Stomach (tissue), 9 donors: Measurements from ENCODE around the gene TACC3. TPM values are rescaled to one million over a fixed set of nuclear protein-coding genes. Genes with fewer than 3 reads are reported as not detected.

Experiments used
- DNase-seq, 2 donors: peaks; one replicate each; pipeline versions ENCODE4 v3.0.0 to v3.0.0-alpha.2; 2013 to 2019
- H3K27ac ChIP-seq, 5 donors: fragments of 200-600 bp in 4 of 5; sonication (generic) in 4 of 5; one replicate each; pipeline ENCODE4 v1.5.1; 2013 to 2019; ENCODE audit warnings: mild to moderate bottlenecking in 1 of 5, moderate library complexity in 1 of 5
- H3K27me3 ChIP-seq, 3 donors: fragments of 200-600 bp; sonication (generic); one replicate each; pipeline ENCODE4 v1.5.1; 2017 to 2019; ENCODE audit warnings: mixed run types in 1 of 3
- H3K36me3 ChIP-seq, 4 donors: fragments of 200-600 bp; sonication (generic); 1 replicate in 3 of 4; 2 replicates in 1 of 4; pipeline ENCODE4 v1.5.1; 2016 to 2019
- H3K4me1 ChIP-seq, 4 donors: fragments of 200-600 bp; sonication (generic); one replicate each; pipeline ENCODE4 v1.5.1; 2016 to 2019
- H3K4me3 ChIP-seq, 4 donors: fragments of 200-600 bp; sonication (generic) in 3 of 4; one replicate each; pipeline ENCODE4 v1.5.1; 2016 to 2019; ENCODE audit warnings: mild to moderate bottlenecking in 1 of 4
- H3K9me3 ChIP-seq, 4 donors: fragments of 200-600 bp; sonication (generic); one replicate each; pipeline ENCODE4 v1.5.1; 2016 to 2019
- EP300 ChIP-seq: sonication (generic); formaldehyde crosslinking; IDR thresholded peaks from one replicate; pipeline ENCODE4 v1.6.1; 2017; ENCODE audit warnings: antibody characterized with exemption
- POLR2A ChIP-seq, 4 donors: fragments of 450-650 bp; IDR thresholded peaks; one replicate each; pipeline ENCODE4 v1.6.1; 2016; ENCODE audit warnings: antibody characterized with exemption in 4 of 4, control low read depth in 2 of 4, mild to moderate bottlenecking in 1 of 4, moderate library complexity in 1 of 4
- POLR2AphosphoS5 ChIP-seq, 3 donors: sonication (generic); formaldehyde crosslinking; IDR thresholded peaks; one replicate each; pipeline ENCODE4 v1.6.1; 2016; ENCODE audit warnings: antibody characterized with exemption in 3 of 3
- WGBS, 5 donors: extraction: QIAGEN DNeasy Blood & Tissue Kit in 3 of 5; methylation state at CpG; one replicate each; pipeline versions ENCODE4 v1.1.5 to v1.1.7; 2013 to 2018; 5-methylcytosine and 5-hydroxymethylcytosine counted together
- intact Hi-C: fragments of 100-400 bp; cut with DNase I; formaldehyde crosslinking; loops from one replicate; pipeline ENCODE4 v1.15.1; 2023; ENCODE audit warnings: low total_unique reads
- polyA plus RNA-seq, 3 donors: library from polyadenylated mRNA; stranded (reverse); fragments of 200-250 nt; gene quantifications; one replicate each; pipeline ENCODE4 v1.2.3, GENCODE V29; 2013
- total RNA-seq, 5 donors: library from RNA; depleted of rRNA; stranded (reverse); fragments of >200 nt; gene quantifications; one replicate each; pipeline versions ENCODE4 v1.1.0 to v1.2.3, GENCODE V29; 2014 to 2016
- TF ChIP-seq, protein P1 (sequence below), 7 experiments: fragments of 450-650 bp in 4 of 7; fragments of 200-600 bp in 3 of 7; sonication (generic) in 3 of 7; IDR thresholded peaks; one replicate each; pipeline ENCODE4 v1.5.1; 2016 to 2019; ENCODE audit warnings: antibody characterized with exemption in 7 of 7, control low read depth in 2 of 7, mild to moderate bottlenecking in 1 of 7
- donor health status: healthy with polysubstance abuse.
- donor health status: Bipolar disorder and iron deficiency.
- donor health status: healthy.

TACC3 gene
- total and polyA plus RNA-seq, 8 donors: 7.2 to 74.1 (median 24.8) TPM

DNA sequence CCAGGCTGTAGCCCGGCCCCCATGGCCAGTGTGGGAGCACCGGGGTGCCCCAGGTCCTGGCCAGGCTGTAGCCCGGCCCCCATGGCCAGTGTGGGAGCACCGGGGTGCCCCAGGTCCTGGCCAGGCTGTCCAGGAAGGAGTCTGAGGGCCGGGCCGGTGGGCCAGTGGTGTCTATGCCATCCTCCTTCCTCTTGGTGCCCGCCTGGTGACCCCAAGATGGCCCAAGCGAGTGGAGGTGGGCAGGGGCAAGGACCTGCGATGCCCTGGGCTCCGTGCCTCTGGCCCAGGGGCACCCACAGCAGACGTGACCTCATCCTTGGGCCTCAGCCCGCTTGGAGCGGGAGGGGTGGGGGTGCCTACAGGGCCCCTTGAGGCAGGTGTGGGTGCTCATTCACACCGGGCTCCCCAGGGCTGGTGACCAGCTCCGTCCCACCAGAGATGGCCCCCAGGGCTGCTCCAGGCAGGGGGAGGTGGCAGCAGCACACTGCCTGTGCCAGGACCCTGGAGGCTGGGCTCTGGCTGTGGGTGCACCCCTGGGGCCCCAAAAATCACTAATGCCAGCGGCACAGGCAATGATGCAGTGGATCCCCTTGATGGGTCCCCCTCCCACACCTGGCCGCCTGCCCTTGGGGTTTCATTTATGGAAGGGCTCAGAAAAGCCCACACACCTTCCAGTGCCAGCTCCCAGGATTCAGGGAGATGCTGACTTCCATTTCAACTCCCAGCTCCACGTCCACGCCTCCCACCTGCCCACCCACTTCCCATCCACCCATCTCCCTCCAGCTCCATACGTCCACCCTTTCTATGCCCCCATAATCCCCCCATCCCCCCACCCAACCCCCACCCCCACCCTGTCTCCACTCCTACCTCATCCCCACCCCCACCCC, 35.8 kb downstream of the TACC3 start:
- intact Hi-C loops: no loop called here
- TF ChIP-seq, protein P1, sequence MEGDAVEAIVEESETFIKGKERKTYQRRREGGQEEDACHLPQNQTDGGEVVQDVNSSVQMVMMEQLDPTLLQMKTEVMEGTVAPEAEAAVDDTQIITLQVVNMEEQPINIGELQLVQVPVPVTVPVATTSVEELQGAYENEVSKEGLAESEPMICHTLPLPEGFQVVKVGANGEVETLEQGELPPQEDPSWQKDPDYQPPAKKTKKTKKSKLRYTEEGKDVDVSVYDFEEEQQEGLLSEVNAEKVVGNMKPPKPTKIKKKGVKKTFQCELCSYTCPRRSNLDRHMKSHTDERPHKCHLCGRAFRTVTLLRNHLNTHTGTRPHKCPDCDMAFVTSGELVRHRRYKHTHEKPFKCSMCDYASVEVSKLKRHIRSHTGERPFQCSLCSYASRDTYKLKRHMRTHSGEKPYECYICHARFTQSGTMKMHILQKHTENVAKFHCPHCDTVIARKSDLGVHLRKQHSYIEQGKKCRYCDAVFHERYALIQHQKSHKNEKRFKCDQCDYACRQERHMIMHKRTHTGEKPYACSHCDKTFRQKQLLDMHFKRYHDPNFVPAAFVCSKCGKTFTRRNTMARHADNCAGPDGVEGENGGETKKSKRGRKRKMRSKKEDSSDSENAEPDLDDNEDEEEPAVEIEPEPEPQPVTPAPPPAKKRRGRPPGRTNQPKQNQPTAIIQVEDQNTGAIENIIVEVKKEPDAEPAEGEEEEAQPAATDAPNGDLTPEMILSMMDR (IDR thresholded peaks at IDR 0.05): no peak
- TF ChIP-seq POLR2A (IDR thresholded peaks at IDR 0.05) (no peak), POLR2AphosphoS5 (IDR thresholded peaks at IDR 0.05) (no peak), EP300 (no peak)
- DNase-seq: no peak
- no peaks in the 10 kb centered on the region for H3K9me3 ChIP-seq
- H3K4me1 ChIP-seq: peaks cover 7 to 25% (median 18%) of the 10 kb centered on the region in 4 donors
- H3K4me3 ChIP-seq: no peak overlapping the region
- H3K27me3 ChIP-seq: peaks cover 0 to 11% (median 0%) of the 10 kb centered on the region in 3 donors
- H3K36me3 ChIP-seq: no peaks in the 10 kb centered on the region
- 77 to 89% (median 88%) methylated on average over 5 to 20 of the region's 20 CpGs for WGBS, 5 donors
- H3K27ac ChIP-seq: no peak overlapping the region

DNA sequence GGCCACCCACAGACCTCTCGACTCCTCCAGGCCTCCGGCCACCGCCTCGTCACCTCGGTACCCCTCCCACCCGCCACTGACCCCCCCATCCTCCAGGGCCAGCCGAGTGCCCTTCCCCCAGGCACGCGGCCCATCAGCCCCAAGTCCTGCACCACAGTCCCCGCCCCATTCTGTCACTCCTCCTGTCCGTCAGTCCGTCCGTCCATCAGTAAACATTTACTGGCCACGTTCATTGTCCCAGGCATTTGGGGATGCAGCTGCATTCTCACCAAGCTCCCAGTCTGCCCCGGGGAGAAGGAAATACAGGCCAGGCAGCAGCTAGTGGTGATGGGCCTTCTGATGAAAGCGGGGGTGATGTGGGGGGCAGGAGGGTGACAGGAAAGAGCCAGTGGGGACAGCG, 36.5 kb downstream of the TACC3 start:
- WGBS, 5 donors: 66 to 75% (median 73%) methylated on average over 12 to 17 of the region's 17 CpGs

DNA sequence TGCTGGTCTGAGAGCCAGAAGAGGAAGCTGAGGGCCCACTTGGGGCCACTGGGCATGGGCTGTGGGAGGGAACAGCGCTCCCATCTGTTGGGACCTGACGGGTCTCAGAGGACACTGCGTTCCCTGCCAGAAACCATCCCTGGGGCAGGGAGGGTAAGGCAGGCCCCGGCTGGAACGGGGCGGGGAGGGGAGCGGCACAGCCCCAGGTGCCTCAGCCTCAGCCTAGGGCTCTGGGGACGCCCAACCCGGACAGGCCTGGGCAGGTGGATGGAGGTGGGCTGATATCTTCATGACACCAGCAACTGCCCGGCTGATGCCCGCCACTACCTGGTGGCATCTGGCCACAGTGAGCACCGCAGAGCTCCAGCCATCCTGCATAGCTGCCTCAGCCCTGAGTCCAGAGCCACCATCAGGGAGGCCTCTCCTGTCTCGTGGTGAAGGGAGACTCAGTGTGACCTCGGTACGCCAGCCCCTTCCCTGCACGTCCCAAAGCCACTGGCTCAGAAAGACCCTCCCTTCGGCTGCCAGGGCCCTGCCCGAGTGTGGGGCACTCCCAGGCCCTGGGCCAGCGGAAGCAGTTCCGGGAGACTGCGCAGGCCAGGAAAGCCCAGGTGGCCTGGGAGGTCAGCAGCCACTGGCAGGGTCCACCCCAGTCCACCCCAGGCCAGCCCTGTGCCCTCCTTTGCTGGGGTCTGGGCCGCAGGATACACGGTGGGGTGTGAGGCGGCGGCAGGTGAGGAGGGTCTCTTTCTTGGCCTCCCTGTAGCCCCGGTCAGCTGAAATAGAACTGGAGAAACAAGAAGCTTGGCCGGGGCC, 37.2 kb downstream of the TACC3 start:
- H3K9me3 ChIP-seq: no peaks in the 10 kb centered on the region
- DNase-seq: no peak
- H3K4me3 ChIP-seq: no peak overlapping the region
- no peaks in the 10 kb centered on the region for H3K36me3 ChIP-seq
- peaks cover 5 to 18% (median 11%) of the 10 kb centered on the region in 4 donors for H3K4me1 ChIP-seq
- WGBS, 5 donors: 83 to 89% (median 86%) methylated on average over 17 to 27 of the region's 27 CpGs
- TF ChIP-seq POLR2A (IDR thresholded peaks at IDR 0.05) (no peak), EP300 (no peak), POLR2AphosphoS5 (IDR thresholded peaks at IDR 0.05) (no peak)
- TF ChIP-seq, protein P1 (IDR thresholded peaks at IDR 0.05): no peak
- no peak overlapping the region for H3K27ac ChIP-seq
- peaks cover 0 to 21% (median 5%) of the 10 kb centered on the region in 3 donors for H3K27me3 ChIP-seq
- intact Hi-C loops: no loop called here

More for the DNA sequence above, 36.5 kb downstream of the TACC3 start:
- TF ChIP-seq, protein P1 (IDR thresholded peaks at IDR 0.05): no peak
- no peak for TF ChIP-seq POLR2AphosphoS5 (IDR thresholded peaks at IDR 0.05)
- TF ChIP-seq EP300: no peak
- no peak for TF ChIP-seq POLR2A (IDR thresholded peaks at IDR 0.05)
- H3K4me1 ChIP-seq: peaks cover under 1 to 18% (median 11%) of the 10 kb centered on the region in 4 donors
- no peak overlapping the region for H3K27ac ChIP-seq
- H3K9me3 ChIP-seq: no peaks in the 10 kb centered on the region
- H3K27me3 ChIP-seq: peaks cover 0 to 14% (median 2%) of the 10 kb centered on the region in 3 donors
- intact Hi-C loops: no loop called here
- no peak for DNase-seq
- H3K36me3 ChIP-seq: no peaks in the 10 kb centered on the region
- no peak overlapping the region for H3K4me3 ChIP-seq

DNA sequence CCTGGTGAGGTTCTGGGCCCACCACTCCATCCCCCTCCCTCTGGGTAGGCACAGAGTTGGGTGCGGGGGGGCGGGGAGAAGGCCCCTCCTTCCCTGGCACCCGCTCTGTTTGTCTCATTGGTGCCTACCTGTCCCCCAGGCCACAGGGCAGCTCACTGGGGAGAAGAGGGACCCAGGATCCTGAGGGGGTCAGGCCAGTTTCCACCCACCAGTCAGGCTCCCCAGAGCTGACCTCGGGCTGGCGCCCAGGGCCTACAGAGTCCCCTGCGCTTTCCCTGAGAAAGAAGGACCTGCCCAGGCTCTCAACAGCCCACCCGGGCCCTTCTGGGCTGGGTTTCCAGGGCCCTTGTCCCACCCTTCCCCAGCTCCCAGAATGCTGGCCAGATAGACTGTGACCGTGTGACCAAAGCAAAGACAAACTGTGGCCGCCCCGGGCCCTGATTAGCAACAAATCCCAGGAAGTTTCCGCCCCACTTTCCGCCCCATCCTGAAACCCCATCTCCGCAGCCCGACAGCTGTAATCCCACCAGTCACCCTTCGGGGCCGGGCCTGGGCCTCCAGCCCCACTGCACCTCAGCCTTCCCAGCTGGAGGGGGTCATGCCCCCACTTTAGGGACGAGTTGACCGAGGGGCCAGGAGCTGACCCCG, 38.0 kb downstream of the TACC3 start:
- 69 to 78% (median 76%) methylated on average over 13 to 19 of the region's 19 CpGs for WGBS, 5 donors
- no peak overlapping the region for H3K27ac ChIP-seq
- intact Hi-C loops: no loop called here
- H3K36me3 ChIP-seq: no peaks in the 10 kb centered on the region
- H3K27me3 ChIP-seq: peaks cover 0 to 29% (median 5%) of the 10 kb centered on the region in 3 donors
- TF ChIP-seq POLR2AphosphoS5 (IDR thresholded peaks at IDR 0.05) (no peak), EP300 (no peak), POLR2A (IDR thresholded peaks at IDR 0.05) (no peak)
- TF ChIP-seq, protein P1 (IDR thresholded peaks at IDR 0.05): no peak
- DNase-seq: no peak
- no peaks in the 10 kb centered on the region for H3K9me3 ChIP-seq
- no peak overlapping the region for H3K4me3 ChIP-seq
- peaks cover 11 to 20% (median 14%) of the 10 kb centered on the region in 4 donors for H3K4me1 ChIP-seq
